ENCODE measurements around the gene PTPN14.

DNA sequence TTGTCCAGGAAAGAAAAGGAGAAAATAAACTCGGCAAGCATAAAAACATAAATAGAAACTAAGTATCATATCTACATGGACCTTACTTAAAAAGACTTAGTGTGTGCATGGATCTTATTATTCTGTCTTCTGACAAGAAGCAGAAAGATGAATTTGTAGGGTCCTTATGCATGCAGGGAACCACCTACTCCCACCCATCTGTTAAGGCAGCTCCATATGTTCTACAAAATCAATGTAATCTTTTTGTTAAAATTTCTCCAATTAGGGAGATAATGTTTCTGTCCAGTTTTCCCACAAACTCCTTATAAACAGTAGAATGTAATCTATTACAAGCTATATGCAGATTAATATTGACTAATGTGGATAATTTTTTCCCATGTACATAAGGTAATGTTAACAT, 13.9 kb upstream of the PTPN14 start:
- TF ChIP-seq KDM1A (IDR thresholded peaks at IDR 0.05; ENCODE audit: borderline replicate concordance, low read length): no peak
- no peak for TF ChIP-seq POLR2AphosphoS5 (IDR thresholded peaks at IDR 0.05; ENCODE audit: low read depth, low read length)
- no peak for TF ChIP-seq RAD21 (IDR thresholded peaks at IDR 0.05 in 1 of 2, conservative IDR thresholded peaks at IDR 0.05 in 1 of 2; ENCODE audit: low read depth in 2 of 2, low read length in 2 of 2)
- no peak for TF ChIP-seq EP300 (IDR thresholded peaks at IDR 0.05; ENCODE audit: borderline replicate concordance in 1 of 2, low read depth in 2 of 2, low read length in 2 of 2)
- no peak for TF ChIP-seq TAF1 (IDR thresholded peaks at IDR 0.05; ENCODE audit: low read depth, low read length)
- TF ChIP-seq TCF12 (IDR thresholded peaks at IDR 0.05; ENCODE audit: low read depth, low read length): no peak
